IPS-NIHi7 (cell line): ENCODE measurements around the gene KIAA1958.
"Not testable (repeated sequence)": the region's sequence is repeated elsewhere in the genome, so short reads cannot be mapped to it uniquely, and the experiment has no call there.

ENCODE experiments used
- DNase-seq: peaks from one replicate; pipeline ENCODE4 v3.0.0; 2012; ENCODE audit warnings: mixed read lengths; ENCODE audit errors: extremely low spot score

The KIAA1958 gene

DNA sequence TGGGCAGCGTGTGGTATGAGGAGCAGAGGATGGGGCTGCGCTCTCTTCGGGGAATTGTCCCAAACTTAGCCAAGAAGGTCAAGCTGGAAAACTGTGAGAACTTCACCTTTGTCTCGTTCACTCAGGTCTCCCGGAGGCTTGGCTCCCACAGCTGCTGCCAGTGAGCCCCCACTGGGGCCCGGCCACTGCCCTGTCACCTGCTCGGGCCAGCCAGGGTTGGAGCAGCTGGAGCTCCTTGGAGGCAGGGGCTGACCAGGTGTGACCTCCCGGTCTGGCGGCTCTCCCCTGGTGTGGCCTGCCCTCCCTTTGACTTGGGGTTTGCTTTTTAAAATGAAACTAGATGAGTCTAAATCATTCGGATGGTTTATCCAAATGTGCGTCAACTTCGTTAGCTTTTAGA, 173.3 kb downstream of the KIAA1958 start:
- no peak for DNase-seq

- no peak for DNase-seq
These were observed 177.1 kb downstream of the KIAA1958 start for GRCh38 chr9:112663681-112664080.

DNA sequence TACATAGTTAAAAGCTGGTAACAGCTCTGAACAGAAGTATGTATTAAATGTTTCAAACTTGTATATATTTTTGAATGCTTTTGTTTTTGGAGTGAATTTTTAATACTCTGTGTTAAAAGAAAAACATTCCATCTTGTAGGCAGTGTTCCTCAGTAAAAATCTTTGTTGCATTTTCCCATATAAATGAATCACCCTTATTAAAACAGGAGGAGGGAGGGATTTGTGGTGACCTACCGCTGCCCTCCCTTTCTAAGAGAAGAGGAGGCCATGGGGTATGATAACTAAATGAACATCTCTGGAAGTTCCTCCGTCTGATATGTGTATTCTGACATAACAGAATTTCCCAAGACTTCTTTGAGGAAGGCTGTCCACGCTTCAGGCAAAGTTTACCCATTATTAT, 177.9 kb downstream of the KIAA1958 start:
- DNase-seq = no peak

DNA sequence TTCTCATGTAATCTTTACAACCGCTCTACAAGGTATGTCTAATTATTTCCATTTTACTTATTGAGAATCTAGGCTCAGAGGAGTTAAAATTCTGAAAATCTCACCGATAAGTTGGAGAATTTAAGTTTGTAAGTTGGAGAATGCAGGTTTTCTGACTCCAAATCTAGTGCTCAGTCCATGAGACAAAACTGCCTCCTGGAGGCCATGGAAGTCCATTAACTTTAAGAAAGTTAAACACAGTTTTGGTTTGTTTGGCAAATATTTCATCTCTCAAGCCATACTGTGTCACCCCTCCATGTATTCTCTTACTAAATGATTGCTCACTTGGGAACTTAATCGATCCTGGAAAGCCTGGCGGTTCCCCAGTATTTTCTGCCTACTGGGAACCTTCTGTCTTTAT, 178.7 kb downstream of the KIAA1958 start:
- DNase-seq = no peak

DNA sequence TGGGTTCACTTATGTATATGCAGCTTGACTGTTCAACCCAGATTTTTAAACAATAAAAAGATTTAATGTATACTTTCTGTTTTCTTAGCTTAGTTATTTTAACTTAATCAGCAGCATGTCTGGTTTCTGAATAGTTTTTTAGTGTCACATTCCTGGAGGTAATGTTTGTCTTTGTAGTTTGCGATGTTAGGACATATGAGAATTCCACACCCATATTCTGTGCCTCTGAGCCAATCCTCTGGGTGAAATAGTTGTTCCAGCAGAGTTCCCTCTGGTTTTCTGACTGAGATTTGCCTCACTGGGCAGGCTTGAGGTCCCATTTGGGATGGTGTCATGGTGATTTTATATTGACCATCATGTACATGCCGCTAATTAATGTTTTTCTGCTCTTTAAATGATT, 182.7 kb downstream of the KIAA1958 start:
- no peak for DNase-seq

DNA sequence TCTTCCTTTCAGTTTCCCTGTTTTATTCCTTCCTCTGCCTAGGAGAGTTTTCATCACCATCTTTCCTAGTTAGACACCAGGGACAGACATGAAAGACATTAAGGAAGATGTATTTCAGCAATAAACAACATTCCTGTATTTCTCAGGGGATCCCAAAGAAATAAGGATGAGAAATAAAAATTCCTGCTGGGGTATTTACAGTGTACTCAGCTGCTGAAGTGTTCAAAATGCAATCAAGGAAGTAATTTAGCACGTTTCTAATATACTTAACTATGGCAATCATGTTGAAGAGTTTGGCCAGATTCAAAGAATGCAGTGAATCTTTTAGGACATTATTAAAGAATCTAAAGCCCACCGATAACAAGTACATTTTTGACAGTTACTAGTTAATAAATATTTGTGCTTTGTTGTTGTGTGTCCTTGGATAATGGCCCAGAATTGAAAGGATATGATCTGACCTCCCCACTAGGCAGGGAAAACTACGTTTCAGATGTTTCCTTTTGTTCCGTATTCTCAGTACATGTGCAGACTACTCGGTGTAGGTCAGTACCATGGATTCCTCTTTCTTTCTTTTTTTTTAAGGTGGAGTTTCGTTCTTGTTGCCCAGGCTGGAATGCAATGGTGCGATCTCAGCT, 184.5 kb downstream of the KIAA1958 start:
- DNase-seq = no peak

DNA sequence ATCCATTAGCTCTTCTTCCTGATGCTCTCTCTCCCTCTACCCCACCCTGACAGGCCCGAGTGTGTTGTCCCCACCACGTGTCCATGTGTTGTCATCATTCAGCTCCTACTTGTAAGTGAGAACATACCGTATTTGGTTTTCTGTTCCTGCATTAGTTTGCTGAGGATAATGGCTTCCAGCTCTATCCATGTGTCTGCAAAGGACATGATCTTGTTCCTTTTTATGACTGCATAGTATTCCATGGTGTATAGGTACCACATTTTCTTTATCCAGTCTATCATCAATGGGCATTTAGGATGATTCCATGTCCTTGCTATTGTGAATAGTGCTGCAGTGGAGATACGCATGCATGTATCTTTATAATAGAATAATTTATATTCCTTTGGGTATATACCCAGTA, 186.6 kb downstream of the KIAA1958 start:
- DNase-seq = not testable (repeated sequence)

- DNase-seq = no peak
These were observed 190.4 kb downstream of the KIAA1958 start for GRCh38 chr9:112677040-112677439.

- no peak for DNase-seq
These were observed 194.2 kb downstream of the KIAA1958 start for GRCh38 chr9:112680731-112681402.

DNA sequence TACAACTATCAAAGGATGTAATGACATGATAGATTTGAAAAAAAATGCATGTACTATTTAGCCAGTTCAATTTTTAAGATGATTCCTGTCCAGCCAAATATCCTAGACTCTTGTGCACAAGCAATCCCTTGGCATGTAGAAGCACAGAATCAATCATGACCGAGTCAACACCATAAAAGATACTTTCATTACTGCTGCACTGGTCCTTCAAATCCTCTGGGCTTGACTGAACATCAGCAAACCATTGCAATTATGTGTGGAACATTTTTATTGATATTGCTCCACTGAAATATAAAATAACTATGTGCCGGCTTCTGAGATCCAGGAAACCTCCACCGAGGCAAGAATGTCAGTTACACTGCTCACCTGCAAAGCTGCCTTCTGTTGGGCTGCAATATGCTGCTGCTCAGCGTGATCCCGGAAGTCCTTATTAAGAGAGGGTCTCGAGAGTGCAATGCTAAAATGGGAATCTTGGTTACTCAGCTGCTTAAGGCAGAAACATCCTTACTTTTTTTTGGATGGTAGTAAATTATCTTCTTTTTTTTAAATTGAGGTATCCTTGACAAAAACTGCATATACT, 202.6 kb downstream of the KIAA1958 start:
- no peak for DNase-seq

GRCh38 chr9:112694706-112695555, 208.3 kb downstream of the KIAA1958 start:
- no peak for DNase-seq

DNA sequence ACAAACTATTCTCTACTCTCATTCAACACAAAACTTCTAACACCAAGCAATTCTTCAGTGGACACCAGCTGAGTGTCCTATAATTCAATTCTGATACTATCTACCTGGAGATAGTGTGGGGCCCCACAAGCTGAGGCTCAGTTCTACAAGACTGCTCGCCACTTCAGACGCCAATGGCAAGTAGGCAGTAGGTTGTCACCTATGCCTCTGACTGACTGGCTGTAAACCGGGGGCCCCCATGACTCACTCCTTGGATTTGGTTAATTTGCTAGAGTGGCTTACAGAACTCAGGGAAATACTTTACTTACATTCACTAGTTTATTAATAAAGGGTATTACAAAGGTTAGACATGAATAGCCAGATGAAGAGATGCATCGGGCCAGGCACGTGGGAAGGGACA, 209.8 kb downstream of the KIAA1958 start:
- DNase-seq = no peak

DNA sequence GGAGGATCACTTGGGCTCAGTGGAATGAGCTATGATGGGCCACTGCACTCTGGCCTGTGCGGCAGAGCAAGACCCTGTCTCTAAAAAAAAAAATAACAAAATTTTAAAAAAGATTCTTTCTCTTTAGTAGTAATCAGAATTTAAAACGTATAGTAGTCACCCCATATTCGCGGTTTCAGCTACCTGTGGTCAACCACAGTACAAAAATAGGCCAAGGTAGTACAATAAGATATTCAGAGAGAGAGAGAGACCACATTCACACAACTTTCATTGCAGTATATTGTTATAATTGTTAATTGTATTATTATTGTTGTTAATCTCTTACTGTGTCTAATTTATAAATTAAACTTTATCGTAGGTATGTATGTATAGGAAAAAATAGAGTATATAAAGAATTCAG, 212.6 kb downstream of the KIAA1958 start:
- no peak for DNase-seq

GRCh38 chr9:112700085-112700484, 213.5 kb downstream of the KIAA1958 start:
- DNase-seq = no peak

GRCh38 chr9:112703304-112703703, 216.7 kb downstream of the KIAA1958 start:
- DNase-seq = no peak

GRCh38 chr9:112705768-112706427, 219.3 kb downstream of the KIAA1958 start:
- peak; percentile 40 for DNase-seq

GRCh38 chr9:112711050-112711689, 224.5 kb downstream of the KIAA1958 start:
- peak; percentile 22 for DNase-seq

- DNase-seq = no peak
These were observed 226.1 kb downstream of the KIAA1958 start for GRCh38 chr9:112712678-112713077.

- peak; percentile 96 for DNase-seq
These were observed 231.2 kb downstream of the KIAA1958 start, which contains the start of gene INIP for GRCh38 chr9:112717661-112718331. TSS of gene INIP (minus strand) at chr9:112718117. CDS start at chr9:112716485, 1,632 bp downstream.
